Stimulated activated CD4-positive, alpha-beta T cell treated with anti-CD3 and anti-CD28 coated beads, Interleukin-2, amount 100 ng/mL, for 48 hours (primary cell): Measurements from ENCODE around the gene RRP1B.
"Not testable (repeated sequence)": the region's sequence is repeated elsewhere in the genome, so short reads cannot be mapped to it uniquely, and the experiment has no call there.

Experiments
- DNase-seq, 2 donors: peaks; one replicate each; pipeline ENCODE4 v3.0.0-alpha.2; 2020

Gene RRP1B

GRCh38 chr21:43640400-43640799 lies 19.0 kb upstream of the RRP1B start:
- DNase-seq = no peak

DNA sequence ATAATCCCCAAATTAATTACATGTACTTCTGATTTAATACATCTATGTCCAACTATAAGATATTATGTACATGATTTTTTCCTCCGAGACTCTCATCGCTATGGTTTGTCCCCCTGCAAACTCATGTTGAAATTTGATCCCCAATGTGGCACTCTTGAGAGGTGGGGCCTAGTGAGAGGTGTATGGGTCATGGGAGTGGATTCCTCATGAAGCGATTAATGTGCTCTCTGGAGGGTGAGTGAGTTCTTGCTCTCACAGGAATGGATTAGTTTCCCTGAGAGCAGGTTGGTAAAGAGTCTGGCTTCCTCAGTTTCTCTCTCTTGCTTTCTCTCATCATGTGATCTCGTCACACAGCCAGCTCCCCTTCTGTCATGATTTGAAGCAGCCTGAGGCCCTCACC lies 16.2 kb upstream of the RRP1B start:
- DNase-seq = no peak

GRCh38 chr21:43644071-43644470 lies 15.3 kb upstream of the RRP1B start:
- no peak for DNase-seq

- no peak for DNase-seq
Measured at GRCh38 chr21:43644609-43645008, 14.8 kb upstream of the RRP1B start.

GRCh38 chr21:43645136-43645891 lies 14.0 kb upstream of the RRP1B start:
- DNase-seq = peak in 1 of 2 donors; percentile 11

DNA sequence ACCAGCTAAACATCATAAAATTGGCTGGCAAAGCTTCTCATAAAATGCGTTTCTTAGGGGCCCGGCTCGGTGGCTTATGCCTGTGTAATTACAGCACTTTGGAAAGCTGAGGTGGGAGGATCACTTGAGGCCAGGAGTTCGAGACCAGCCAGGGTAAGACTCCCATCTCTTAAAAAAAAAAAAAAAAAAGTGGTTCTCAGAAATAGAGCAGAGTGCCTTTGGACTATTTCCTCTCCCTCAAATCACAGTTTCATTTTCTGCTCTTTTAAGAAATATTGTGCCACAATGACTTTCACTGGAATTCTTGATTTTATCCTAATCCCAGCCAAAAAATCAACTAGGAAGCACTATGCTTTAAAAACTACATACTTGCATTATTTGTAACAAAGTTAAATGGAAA lies 13.4 kb upstream of the RRP1B start:
- DNase-seq = no peak

DNA sequence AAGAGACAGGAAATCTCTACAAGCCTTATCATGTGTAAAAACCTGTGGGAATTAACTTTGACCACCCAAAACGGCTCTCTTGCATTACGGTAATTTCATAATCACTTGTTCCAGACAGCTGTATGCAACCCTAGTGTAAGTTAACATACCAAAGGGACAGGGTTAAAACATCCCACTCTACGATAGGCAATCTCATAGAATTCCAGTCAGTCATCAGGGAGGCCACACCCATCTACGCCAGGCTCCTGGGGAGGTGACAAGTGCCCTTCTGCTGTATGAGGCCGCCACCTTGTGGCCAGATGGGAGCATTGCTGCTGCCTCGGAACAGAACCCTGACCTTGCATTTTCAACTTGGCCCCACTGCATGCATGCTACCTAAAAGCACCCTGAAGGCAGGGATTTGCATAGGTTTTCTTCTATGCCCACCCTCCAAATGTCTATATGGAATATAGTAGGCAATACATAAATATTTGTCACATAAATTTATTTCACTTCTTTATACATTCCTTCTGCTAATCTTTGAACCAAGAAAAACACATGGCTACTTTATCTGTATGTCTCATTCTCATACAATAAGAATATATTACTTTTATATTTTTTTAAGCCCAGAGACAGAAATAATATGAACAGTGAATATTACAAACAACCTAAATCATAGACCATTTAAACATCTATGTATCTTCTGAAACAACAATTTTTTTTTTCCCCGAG lies 12.7 kb upstream of the RRP1B start:
- peak; percentile 85 to 88 for DNase-seq

GRCh38 chr21:43648171-43648570 lies 11.2 kb upstream of the RRP1B start:
- no peak for DNase-seq

DNA sequence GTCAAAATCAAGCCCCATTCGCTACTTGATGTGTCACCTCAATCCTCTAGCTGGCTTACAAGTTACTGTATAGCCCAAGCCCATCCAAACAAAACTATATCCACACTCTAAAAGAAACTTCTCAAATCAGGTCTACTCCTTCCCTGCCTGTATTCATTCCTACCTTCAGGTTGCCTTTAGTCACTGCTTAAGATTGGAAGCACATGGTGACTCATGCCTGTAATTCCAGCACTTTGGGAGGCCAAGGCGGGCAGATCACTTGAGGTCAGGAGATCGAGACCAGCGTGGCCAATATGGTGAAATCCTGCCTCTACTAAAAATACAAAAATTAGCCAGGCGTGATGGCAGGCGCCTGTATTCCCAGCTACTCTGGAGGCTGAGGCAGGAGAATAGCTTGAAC lies 7.4 kb upstream of the RRP1B start:
- DNase-seq = not testable (repeated sequence)

DNA sequence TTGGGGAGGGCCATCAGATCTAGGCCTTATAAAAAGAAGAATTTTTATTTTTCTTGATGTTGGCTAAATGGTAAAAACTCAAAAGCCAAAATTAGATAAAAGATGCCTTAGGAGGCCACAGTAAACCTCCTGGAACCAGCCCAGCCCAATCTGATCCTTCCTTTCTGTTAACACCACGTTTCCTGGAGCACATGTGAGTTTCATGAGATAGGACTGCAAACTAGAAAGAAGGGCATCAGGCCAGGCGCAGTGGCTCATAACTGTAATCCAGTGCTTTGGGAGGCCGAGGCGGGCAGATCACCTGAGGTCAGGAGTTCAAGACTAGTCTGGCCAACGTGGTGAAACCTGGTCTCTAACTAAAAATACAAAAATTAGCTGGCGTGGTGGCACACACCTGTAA lies 6.7 kb upstream of the RRP1B start:
- DNase-seq = no peak

DNA sequence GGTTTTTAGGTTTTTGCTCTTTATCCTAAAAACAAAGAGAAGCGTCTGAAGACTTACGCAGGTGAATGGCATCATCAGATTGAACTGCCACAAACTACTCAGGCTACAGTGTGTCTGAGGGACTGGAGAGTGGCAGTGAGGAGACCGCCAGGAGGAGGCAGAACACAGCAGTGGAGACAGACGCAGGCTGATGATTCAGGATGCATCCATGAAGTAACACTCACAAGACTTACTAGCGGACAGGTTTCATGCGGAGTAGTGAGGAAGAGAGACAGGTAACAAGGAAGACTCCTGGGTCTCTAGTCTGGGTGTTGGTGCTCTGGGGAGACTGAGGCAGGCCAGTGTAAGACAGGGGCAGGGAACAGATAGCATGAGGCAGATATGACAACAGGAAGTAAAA lies 5.7 kb upstream of the RRP1B start:
- DNase-seq = no peak

DNA sequence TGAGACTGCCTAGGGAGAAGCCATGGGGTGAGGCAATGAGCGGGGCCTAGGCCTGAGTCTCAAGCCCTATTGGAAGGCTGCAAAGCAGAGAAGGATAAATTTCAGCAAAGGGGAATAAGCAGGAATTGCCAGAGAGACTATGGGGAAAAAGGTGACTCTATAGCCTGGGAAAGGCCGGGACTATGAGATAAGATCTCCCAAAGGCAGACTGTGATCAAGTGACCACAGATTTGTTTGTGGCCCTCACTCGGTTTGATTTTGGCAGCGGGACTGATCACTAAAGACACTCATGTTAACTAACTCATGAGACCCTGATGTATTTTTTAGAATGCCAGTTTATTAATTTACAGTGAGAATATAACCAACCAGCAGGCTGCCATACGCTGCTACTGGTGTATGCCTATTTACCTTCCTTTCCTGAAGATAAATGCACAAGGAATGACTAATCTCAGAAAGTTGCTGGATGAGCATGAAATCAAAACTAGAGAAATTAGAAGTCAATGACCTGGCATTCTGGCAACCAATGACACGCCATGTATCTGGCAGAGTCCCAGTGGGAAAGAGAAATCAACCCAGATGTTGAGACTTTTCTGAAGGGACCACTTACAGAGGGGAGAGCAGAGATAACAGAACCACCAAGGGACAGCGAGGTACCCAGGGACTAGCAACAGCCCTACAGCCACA lies 4.4 kb upstream of the RRP1B start:
- DNase-seq = no peak

DNA sequence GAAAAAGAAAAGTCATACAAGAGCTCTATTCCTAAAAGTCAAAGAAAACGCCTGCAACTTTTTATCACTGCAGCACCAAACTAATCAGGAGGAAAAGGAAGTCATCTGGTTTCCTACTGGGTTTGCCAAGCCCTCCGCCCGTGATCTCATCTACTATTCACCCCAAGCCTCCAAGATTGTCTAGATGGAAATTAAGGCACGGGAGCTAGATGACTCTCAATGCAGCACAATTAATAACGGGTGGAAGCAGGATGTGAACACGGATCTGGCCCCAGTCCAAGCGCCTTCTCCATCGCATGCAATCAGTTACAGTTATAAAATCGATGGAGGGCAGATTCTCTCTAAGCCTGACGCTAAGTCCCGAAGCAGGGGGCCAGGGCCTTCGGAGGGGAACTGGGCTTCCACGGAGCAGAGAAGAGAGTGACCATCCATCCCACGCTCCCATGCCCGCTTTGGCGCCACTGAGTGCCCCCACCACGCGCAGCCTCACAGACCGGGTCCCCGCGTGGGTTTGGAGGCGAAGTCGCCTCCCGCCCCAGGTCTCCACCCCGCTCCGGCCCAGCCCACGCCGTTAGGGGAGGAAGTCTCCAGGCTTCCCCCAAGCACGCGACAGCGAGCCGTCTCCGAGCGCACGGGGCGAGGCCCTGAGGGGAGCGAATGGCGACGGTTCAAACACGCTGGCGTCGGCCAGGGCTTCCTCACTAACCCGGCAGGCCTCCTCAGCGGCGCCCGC lies 1.8 kb upstream of the RRP1B start:
- no peak for DNase-seq

DNA sequence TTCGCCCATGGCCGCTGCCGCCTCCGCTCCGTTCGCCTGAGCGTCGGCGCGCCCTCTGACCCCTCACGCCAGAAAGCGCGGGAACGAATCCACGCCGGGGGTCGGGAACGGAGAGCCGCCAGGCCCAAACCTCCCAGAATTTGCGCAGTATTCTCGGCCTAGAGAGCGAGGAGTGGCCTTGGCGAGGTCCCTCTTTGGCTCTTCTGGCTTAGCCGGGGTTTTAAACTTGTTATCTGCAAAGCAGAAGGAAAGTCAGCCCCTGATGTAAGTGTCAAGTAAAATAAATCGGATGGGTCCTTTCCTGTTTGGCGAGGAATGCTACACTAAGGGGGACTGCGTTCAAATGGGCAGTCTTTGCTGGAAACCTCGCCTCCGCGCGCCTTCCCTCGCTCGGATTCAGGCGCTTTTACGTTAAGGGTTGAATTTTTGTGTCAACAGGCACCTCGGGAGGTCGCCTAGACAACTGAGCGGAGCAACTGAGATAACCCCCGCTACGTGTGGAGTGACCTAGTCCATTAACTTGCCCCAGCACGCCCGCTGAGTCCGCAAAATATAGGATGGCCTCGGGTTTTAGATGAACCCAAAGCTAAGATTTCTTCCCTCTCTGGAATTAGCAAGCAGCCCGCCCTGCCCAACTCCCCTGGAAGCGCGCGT lies 1.1 kb upstream of the RRP1B start:
- no peak for DNase-seq

GRCh38 chr21:43658769-43659135 lies 608 bp upstream of the RRP1B start:
- DNase-seq = no peak

DNA sequence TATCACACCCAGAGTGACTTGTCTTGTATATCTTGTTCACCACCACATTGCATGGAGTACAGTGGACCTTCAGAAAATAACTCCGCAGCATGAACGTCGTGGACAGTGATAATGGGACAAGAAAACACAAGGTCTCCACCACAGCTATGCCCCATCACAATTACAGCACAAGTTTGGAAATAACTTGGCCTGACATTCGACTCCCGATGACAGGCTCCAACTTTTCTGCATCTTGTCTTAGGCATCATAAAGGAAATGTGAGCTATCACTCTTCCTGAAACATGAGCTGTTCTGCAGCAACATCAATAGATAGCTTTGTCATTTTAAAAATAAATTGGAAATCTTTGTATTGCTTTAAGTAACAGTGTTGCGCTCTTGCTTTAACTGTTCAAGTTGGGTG lies 2.9 kb downstream of the RRP1B start:
- no peak for DNase-seq

DNA sequence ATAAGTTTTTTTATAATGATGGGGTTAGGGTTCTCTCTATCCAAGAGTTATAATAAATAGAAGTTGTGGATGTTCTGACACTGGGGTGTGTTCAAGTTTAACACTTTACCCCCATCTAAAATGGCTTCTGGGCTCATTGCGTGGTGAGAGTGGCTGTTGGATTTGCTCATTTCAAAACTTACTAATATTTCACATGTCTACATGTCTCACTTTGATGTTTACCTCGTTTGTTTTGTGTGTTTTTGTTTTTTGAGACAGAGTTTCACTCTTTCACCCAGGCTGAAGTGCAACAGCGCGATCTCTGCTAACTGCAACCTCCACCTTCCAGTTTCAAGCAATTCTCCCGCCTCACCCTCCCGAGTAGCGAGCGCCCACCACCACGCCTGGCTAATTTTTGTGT lies 3.7 kb downstream of the RRP1B start:
- no peak for DNase-seq

GRCh38 chr21:43664358-43664757 lies 5.0 kb downstream of the RRP1B start:
- DNase-seq = no peak

DNA sequence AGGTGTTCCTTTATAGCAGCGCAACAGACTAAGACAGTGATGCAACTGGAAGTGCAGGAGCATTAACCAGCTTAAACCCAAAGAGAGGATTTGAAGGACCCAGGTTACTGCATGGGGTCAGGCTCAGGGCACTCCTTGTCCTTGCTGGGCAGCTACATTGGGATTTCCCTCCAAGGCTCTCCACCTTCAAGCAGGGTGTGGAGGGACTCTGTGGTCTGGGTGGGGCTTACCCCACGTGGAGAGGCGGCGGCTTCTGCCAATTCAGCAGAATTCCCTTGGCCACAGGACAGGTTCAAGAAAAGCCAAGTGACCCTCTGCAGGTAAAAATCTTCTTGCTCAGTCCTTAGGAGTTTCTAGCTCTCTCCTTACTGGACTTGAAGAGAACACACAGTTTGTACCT lies 6.5 kb downstream of the RRP1B start:
- no peak for DNase-seq

GRCh38 chr21:43667191-43667904 lies 8.0 kb downstream of the RRP1B start:
- DNase-seq = no peak

- DNase-seq = no peak
Measured at GRCh38 chr21:43669828-43670605, 10.7 kb downstream of the RRP1B start.
